Progenitor cell of endocrine pancreas (in vitro differentiated cells): ENCODE measurements around the gene HOXB4. TPM values are rescaled to one million over a fixed set of nuclear protein-coding genes. Genes with fewer than 3 reads are reported as not detected.

ENCODE experiments used
- DNase-seq: peaks from one replicate; pipeline ENCODE4 v3.0.0; 2021; ENCODE audit warnings: low spot score; ENCODE audit not compliant: unreplicated experiment
- H3K27ac Mint-ChIP-seq: 2 replicates; pipeline ENCODE4 v1.8.0; 2021; ENCODE audit warnings: mild to moderate bottlenecking, moderate library complexity, mixed read lengths
- H3K27me3 Mint-ChIP-seq: 2 replicates; pipeline ENCODE4 v1.8.0; 2021; ENCODE audit warnings: mixed read lengths
- H3K36me3 Mint-ChIP-seq: 2 replicates; pipeline ENCODE4 v1.8.0; 2022; ENCODE audit warnings: mixed read lengths; ENCODE audit not compliant: insufficient read depth
- H3K4me1 Mint-ChIP-seq: 2 replicates; pipeline ENCODE4 v1.8.0; 2021; ENCODE audit warnings: low read depth, mixed read lengths
- H3K4me3 Mint-ChIP-seq: 2 replicates; pipeline ENCODE4 v1.8.0; 2021; ENCODE audit warnings: low read depth, mild to moderate bottlenecking, moderate library complexity, mixed read lengths
- H3K9me3 Mint-ChIP-seq: 2 replicates; pipeline ENCODE4 v1.8.0; 2021; ENCODE audit warnings: low read depth, mixed read lengths
- total RNA-seq: library from RNA; stranded (reverse); gene quantifications from 2 replicates; pipeline ENCODE4 v1.2.1, GENCODE V29; 2021
- TF ChIP-seq, protein P1 (sequence below): fragments of 200-600 bp; sonication (generic); IDR thresholded peaks from one replicate; pipeline ENCODE4 v1.5.0; 2021; ENCODE audit warnings: antibody characterized with exemption, mild to moderate bottlenecking; ENCODE audit not compliant: unreplicated experiment

HOXB4 gene
- total RNA-seq, 1 donor from 2014 or later = 3.4 TPM

DNA sequence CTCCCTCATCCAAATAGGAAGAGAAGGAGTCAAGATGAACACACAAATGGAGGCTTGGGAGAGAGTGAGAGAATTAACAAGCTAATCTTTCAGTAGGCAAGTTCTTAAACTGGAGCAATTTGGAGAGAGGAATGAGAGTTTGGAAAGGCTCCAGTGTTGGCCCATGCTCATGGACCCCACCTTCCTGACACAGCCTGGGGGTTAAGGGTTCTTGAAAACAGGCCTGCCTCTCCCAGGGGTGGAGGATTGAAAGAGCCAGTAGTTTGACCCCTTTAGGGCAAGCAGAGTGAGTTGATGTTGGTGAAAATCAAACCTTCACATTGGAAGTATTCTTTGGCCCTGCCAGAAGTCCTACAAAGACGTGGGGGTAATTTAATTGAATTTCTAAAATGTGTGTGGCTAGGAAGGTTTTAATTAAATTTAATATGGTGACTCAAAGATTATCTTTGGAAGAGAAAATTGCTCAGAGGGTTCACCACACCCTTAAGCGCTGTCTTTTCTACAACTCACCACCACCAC is 6.1 kb upstream of the HOXB4 start:
- TF ChIP-seq, protein P1, sequence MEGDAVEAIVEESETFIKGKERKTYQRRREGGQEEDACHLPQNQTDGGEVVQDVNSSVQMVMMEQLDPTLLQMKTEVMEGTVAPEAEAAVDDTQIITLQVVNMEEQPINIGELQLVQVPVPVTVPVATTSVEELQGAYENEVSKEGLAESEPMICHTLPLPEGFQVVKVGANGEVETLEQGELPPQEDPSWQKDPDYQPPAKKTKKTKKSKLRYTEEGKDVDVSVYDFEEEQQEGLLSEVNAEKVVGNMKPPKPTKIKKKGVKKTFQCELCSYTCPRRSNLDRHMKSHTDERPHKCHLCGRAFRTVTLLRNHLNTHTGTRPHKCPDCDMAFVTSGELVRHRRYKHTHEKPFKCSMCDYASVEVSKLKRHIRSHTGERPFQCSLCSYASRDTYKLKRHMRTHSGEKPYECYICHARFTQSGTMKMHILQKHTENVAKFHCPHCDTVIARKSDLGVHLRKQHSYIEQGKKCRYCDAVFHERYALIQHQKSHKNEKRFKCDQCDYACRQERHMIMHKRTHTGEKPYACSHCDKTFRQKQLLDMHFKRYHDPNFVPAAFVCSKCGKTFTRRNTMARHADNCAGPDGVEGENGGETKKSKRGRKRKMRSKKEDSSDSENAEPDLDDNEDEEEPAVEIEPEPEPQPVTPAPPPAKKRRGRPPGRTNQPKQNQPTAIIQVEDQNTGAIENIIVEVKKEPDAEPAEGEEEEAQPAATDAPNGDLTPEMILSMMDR = no peak
- H3K36me3 Mint-ChIP-seq = no peaks in the 10 kb centered on the region
- H3K4me3 Mint-ChIP-seq = no peak overlapping the region
- peaks cover 100% of the 10 kb centered on the region for H3K27me3 Mint-ChIP-seq
- H3K4me1 Mint-ChIP-seq = peaks cover 6% of the 10 kb centered on the region
- H3K27ac Mint-ChIP-seq = no peak overlapping the region
- no peaks in the 10 kb centered on the region for H3K9me3 Mint-ChIP-seq
- no peak for DNase-seq

- no peaks in the 10 kb centered on the region for H3K36me3 Mint-ChIP-seq
- no peak for DNase-seq
- no peak overlapping the region for H3K4me3 Mint-ChIP-seq
- no peaks in the 10 kb centered on the region for H3K9me3 Mint-ChIP-seq
- TF ChIP-seq, protein P1 = no peak
- peaks cover 100% of the 10 kb centered on the region for H3K27me3 Mint-ChIP-seq
- H3K4me1 Mint-ChIP-seq = peaks cover 9% of the 10 kb centered on the region
- no peak overlapping the region for H3K27ac Mint-ChIP-seq
Measured at GRCh38 chr17:48583708-48584222, 5.6 kb upstream of the HOXB4 start.

- TF ChIP-seq, protein P1 = no peak
- peaks cover 97% of the 10 kb centered on the region for H3K27me3 Mint-ChIP-seq
- H3K27ac Mint-ChIP-seq = peak overlapping the region; percentile 80
- H3K36me3 Mint-ChIP-seq = no peaks in the 10 kb centered on the region
- H3K9me3 Mint-ChIP-seq = no peaks in the 10 kb centered on the region
- peak overlapping the region; percentile 55 for H3K4me3 Mint-ChIP-seq
- peaks cover 11% of the 10 kb centered on the region for H3K4me1 Mint-ChIP-seq
- no peak for DNase-seq
Measured at GRCh38 chr17:48582750-48583069, 4.6 kb upstream of the HOXB4 start.

DNA sequence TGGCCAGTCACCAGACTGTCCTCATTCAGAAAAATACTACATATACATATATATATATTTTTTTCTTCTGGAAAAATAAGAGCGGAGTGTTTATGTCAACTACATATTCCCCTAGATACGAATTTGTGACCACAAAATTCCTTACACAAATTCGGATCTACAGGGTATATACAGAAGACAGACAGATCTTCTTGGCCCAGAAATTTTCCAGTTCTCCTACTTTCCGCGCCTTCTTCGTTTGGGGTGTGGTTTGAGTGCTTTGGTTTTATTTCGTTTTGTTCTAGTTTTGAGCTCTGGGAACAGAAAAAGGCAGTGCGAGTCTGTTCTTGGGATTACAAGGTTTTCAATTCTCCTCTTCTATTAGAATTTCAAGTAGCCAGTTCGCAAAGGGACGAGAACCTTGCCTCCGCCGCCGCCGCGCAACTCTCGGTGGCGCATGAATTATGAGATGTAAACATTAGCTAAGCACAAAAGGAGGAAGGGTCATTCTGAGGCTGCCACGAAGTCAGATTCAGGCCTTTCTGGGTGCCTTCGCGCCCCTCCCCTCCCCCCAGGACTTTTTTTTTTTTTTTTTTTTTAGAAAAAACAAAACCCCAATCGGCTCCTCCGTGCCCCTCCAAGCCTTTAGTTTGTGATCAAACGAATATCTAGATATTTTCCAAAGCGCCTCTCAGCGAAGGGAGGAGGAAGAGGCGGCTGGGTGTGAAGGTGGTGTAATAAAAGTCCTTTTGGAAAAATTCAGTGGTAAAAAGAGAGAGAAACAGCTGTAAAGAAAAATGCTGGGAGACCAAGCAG is 1.8 kb upstream of the HOXB4 start:
- DNase-seq = no peak
- Mint-ChIP-seq H3K4me3 (peak overlapping the region; percentile 53), H3K9me3 (no peaks in the 10 kb centered on the region), H3K36me3 (no peaks in the 10 kb centered on the region), H3K27me3 (peaks cover 80% of the 10 kb centered on the region), H3K4me1 (peaks cover 8% of the 10 kb centered on the region), H3K27ac (peak overlapping the region; percentile 80)
- TF ChIP-seq, protein P1 = no peak

DNA sequence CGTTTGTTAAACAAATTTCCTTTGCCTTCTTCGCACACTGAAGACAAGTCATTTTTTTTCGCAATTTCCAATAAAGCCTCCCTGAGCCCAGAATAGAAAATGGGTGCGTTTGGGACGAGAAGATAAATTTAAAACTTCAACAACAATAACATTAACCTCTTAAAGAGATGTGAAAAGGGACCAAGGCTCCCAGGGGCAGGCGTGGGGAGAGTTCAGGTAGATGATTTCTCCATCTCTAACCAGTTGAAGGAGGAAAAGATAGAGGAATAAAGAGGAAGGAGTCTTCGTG is 1.3 kb upstream of the HOXB4 start:
- Mint-ChIP-seq H3K27ac (peak overlapping the region; percentile 78), H3K4me1 (peaks cover 8% of the 10 kb centered on the region), H3K4me3 (peak overlapping the region; percentile 62), H3K36me3 (no peaks in the 10 kb centered on the region), H3K9me3 (no peaks in the 10 kb centered on the region), H3K27me3 (peaks cover 74% of the 10 kb centered on the region)
- DNase-seq = no peak
- TF ChIP-seq, protein P1 = no peak
